Smooth muscle cell (in vitro differentiated cells): ENCODE measurements around the gene AXDND1. TPM values are rescaled to one million over a fixed set of nuclear protein-coding genes. Genes with fewer than 3 reads are reported as not detected.

Source experiments
- DNase-seq: peaks from one replicate; lab custom pipeline; 2025; ENCODE audit not compliant: unreplicated experiment; lab: John Stamatoyannopoulos, UW
- H2AFZ ChIP-seq: fragments of 200-600 bp; sonication (generic); 2 replicates; pipeline ENCODE4 v1.6.0; 2016; ENCODE audit warnings: antibody characterized with exemption, low read depth, mild to moderate bottlenecking
- H3F3A ChIP-seq: fragments of 200-600 bp; sonication (generic); 2 replicates; pipeline ENCODE4 v1.6.0; 2017; ENCODE audit warnings: antibody characterized with exemption, low read depth
- H3K27ac ChIP-seq: fragments of 200-600 bp; sonication (generic); 2 replicates; pipeline ENCODE4 v1.5.1; 2016; ENCODE audit warnings: low read depth, mild to moderate bottlenecking
- H3K27me3 ChIP-seq: fragments of 200-600 bp; sonication (generic); 2 replicates; pipeline ENCODE4 v1.6.1; 2016; ENCODE audit warnings: low read depth, mild to moderate bottlenecking
- H3K36me3 ChIP-seq: fragments of 200-600 bp; sonication (generic); 2 replicates; pipeline ENCODE4 v1.5.1; 2016; ENCODE audit warnings: low read depth
- H3K4me1 ChIP-seq: fragments of 200-600 bp; sonication (generic); 2 replicates; pipeline ENCODE4 v1.5.1; 2016; ENCODE audit warnings: low read depth
- H3K4me2 ChIP-seq: fragments of 200-600 bp; sonication (generic); 2 replicates; pipeline ENCODE4 v1.6.0; 2016; ENCODE audit warnings: mild to moderate bottlenecking
- H3K4me3 ChIP-seq: fragments of 200-600 bp; sonication (generic); 2 replicates; pipeline ENCODE4 v1.5.1; 2016; ENCODE audit warnings: mild to moderate bottlenecking
- H3K79me2 ChIP-seq: fragments of 200-600 bp; sonication (generic); 2 replicates; pipeline ENCODE4 v1.6.0; 2016; ENCODE audit warnings: low read depth, mild to moderate bottlenecking
- H3K9ac ChIP-seq: fragments of 200-600 bp; sonication (generic); 2 replicates; pipeline ENCODE4 v1.6.0; 2016; ENCODE audit warnings: low read depth
- H3K9me3 ChIP-seq: fragments of 200-600 bp; sonication (generic); replicated peaks from 2 replicates; pipeline ENCODE4 v1.5.1; 2016; ENCODE audit warnings: low read depth
- H4K20me1 ChIP-seq: fragments of 200-600 bp; sonication (generic); 2 replicates; pipeline ENCODE4 v1.6.0; 2016; ENCODE audit warnings: low read depth
- WGBS: methylation state at CpG from one replicate; pipeline ENCODE4 v1.1.7; 2016; ENCODE audit warnings: low lambda C conversion rate; 5-methylcytosine and 5-hydroxymethylcytosine counted together
- polyA plus RNA-seq: library from polyadenylated mRNA; unstranded; fragments of >200 nt; fragmentation: Nextera tagmentation; extraction: Ambion mirVana; gene quantifications from 2 replicates; pipeline ENCODE4 v1.2.1, GENCODE V29; 2016
- total RNA-seq: library from RNA; depleted of rRNA; stranded (reverse); fragments of >200 nt; gene quantifications from 2 replicates; pipeline ENCODE4 v1.2.3, GENCODE V29; 2014
- TF ChIP-seq, protein P1 (sequence below): fragments of 200-600 bp; sonication (generic); IDR thresholded peaks from 2 replicates; pipeline ENCODE4 v1.5.1; 2017; ENCODE audit warnings: borderline replicate concordance, mild to moderate bottlenecking, antibody characterized with exemption; ENCODE audit not compliant: insufficient read depth, poor library complexity, severe bottlenecking

Gene AXDND1
- total and polyA plus RNA-seq, 2 experiments from 2014 or later: 0.41 TPM; not detected in 1

GRCh38 chr1:179529482-179530195, 163.9 kb downstream of the AXDND1 start:
- H3K4me1 ChIP-seq: no peaks in the 10 kb centered on the region
- H3K4me2 ChIP-seq: no peak overlapping the region
- no peaks in the 10 kb centered on the region for H3F3A ChIP-seq
- no peak overlapping the region for H3K27ac ChIP-seq
- no peaks in the 10 kb centered on the region for H3K79me2 ChIP-seq
- no peaks in the 10 kb centered on the region for H4K20me1 ChIP-seq
- no peaks in the 10 kb centered on the region for H3K36me3 ChIP-seq
- 75% methylated on average over 8 of the region's 8 CpGs for WGBS
- no peaks in the 10 kb centered on the region for H3K9me3 ChIP-seq
- DNase-seq: no peak
- H2AFZ ChIP-seq: no peak overlapping the region
- TF ChIP-seq, protein P1, sequence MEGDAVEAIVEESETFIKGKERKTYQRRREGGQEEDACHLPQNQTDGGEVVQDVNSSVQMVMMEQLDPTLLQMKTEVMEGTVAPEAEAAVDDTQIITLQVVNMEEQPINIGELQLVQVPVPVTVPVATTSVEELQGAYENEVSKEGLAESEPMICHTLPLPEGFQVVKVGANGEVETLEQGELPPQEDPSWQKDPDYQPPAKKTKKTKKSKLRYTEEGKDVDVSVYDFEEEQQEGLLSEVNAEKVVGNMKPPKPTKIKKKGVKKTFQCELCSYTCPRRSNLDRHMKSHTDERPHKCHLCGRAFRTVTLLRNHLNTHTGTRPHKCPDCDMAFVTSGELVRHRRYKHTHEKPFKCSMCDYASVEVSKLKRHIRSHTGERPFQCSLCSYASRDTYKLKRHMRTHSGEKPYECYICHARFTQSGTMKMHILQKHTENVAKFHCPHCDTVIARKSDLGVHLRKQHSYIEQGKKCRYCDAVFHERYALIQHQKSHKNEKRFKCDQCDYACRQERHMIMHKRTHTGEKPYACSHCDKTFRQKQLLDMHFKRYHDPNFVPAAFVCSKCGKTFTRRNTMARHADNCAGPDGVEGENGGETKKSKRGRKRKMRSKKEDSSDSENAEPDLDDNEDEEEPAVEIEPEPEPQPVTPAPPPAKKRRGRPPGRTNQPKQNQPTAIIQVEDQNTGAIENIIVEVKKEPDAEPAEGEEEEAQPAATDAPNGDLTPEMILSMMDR: no peak
- H3K4me3 ChIP-seq: no peak overlapping the region
- no peak overlapping the region for H3K9ac ChIP-seq
- H3K27me3 ChIP-seq: no peaks in the 10 kb centered on the region

DNA sequence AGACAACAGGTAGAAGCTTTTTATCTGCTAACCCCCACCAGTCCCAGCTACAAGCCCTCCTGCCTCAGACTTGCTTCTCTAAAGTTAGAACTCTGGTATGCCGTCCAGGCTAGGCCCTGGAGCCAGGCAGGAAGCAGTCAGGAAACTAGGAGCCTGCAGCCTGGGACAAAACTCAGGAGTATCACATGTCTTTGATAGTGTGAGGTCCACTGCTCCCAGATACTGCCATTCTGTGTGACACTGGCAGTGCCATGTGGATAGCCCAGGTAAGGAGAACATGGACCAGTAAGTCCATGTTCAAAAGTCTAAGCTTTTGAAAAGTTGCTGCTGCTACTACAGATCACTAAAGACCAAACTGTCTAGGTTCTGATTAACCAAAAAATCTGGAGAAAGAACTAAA, 164.6 kb downstream of the AXDND1 start:
- Histone ChIP-seq H3K4me1 (no peaks in the 10 kb centered on the region), H3K27ac (no peak overlapping the region), H4K20me1 (no peaks in the 10 kb centered on the region), H3K36me3 (no peaks in the 10 kb centered on the region), H3K4me2 (no peak overlapping the region), H3K9ac (no peak overlapping the region), H3K4me3 (no peak overlapping the region), H3K27me3 (no peaks in the 10 kb centered on the region), H3F3A (no peaks in the 10 kb centered on the region), H3K79me2 (no peaks in the 10 kb centered on the region), H3K9me3 (no peaks in the 10 kb centered on the region), H2AFZ (no peak overlapping the region)
- 84% methylated on average over 1 of the region's 1 CpG for WGBS
- DNase-seq: no peak
- TF ChIP-seq, protein P1: no peak

DNA sequence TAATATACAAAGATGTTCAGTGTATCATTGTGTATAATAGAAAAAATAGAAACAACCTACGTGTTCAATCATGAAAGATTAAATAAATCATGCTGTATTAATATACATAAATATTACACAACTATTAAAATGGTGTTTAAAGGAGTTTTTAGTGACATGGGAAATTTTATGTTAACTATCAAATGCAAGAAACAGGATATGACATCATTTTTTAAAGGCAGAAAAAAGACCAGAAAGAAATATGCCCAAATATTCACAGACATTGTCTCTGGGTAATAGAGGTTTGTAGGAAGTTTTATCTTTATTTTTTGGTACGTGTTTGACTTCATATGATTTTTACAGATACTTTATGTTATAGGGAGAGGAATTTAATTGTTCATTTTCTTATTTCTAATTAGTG, 176.0 kb downstream of the AXDND1 start:
- Histone ChIP-seq H3K4me3 (no peak overlapping the region), H3K9ac (no peak overlapping the region), H3K4me1 (no peaks in the 10 kb centered on the region), H3K4me2 (no peak overlapping the region), H3K27ac (no peak overlapping the region), H3K79me2 (no peaks in the 10 kb centered on the region), H3F3A (no peaks in the 10 kb centered on the region), H2AFZ (no peak overlapping the region), H4K20me1 (no peaks in the 10 kb centered on the region), H3K9me3 (no peaks in the 10 kb centered on the region), H3K36me3 (no peaks in the 10 kb centered on the region), H3K27me3 (no peaks in the 10 kb centered on the region)
- WGBS: 81% methylated on average over 2 of the region's 2 CpGs
- DNase-seq: no peak
- TF ChIP-seq, protein P1: no peak

GRCh38 chr1:179545321-179545720, 179.6 kb downstream of the AXDND1 start:
- H3K27ac ChIP-seq: no peak overlapping the region
- H2AFZ ChIP-seq: no peak overlapping the region
- H3F3A ChIP-seq: no peaks in the 10 kb centered on the region
- no peaks in the 10 kb centered on the region for H3K36me3 ChIP-seq
- H3K79me2 ChIP-seq: no peaks in the 10 kb centered on the region
- H3K4me2 ChIP-seq: no peak overlapping the region
- H3K4me1 ChIP-seq: no peaks in the 10 kb centered on the region
- no peaks in the 10 kb centered on the region for H3K27me3 ChIP-seq
- no peak overlapping the region for H3K9ac ChIP-seq
- no peak for DNase-seq
- H3K9me3 ChIP-seq: no peaks in the 10 kb centered on the region
- H4K20me1 ChIP-seq: no peaks in the 10 kb centered on the region
- WGBS: 75% methylated on average over 3 of the region's 3 CpGs
- TF ChIP-seq, protein P1: no peak
- H3K4me3 ChIP-seq: no peak overlapping the region
